Fibroblast of gingiva (primary cell): ENCODE measurements around the gene STT3B.

Source experiments
- DNase-seq: peaks from one replicate; pipeline ENCODE4 v3.0.0-alpha.2; 2011; ENCODE audit warnings: low read depth

The STT3B gene

DNA sequence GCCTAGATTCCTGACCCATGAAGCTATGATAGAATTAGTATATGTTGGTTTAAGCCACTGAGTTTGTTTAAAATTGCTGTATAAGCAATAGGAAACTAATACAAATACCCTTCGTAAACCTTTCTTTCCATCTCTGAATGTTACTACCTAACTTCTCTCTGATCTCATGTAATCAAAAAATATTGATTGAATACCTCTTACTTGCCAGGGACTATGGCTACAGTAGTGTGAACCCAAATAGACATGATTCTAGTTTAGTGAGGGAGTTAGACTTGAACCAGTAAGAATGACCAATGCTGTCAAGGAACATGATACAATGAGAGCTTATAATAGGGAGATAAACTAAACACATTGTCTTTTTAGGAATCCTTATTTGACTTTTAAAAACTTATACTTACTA, 19.4 kb downstream of the STT3B start:
- DNase-seq: no peak

DNA sequence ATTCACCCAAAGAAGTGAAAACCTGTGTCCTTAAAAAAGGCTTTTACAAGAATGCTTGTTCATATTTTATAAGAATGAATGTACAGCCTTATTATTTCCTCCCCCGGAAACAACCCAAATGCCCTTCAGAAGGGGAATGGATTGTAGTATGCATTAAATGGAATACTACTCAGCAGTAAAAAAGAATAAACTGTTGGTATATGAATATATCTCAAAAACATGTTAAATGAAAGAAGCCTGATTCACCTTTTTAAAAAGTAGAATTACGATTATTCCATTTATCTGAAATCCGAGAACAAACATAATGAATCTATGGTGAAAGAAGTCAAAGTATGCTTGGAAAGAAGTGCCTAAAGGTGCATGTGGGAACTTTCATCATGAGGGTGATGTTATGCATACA, 20.5 kb downstream of the STT3B start:
- DNase-seq: no peak

DNA sequence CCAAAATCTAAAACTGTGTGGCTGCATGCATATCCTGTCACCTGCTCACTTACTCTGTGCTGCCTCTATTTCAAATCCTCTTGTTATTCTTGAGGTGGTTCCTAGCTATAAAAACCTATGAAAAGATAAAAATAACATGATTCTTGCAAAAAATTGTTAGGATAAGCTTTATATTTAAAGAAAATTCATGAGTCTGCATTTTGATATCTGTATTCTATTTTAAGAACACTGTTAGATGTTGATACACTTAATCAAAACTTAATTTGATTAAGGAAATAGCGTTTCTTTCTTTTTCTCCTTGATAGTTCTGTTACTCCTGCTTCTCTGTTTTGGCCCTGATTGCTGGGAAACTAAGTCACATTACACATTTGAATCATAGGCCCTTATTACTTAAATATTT, 22.5 kb downstream of the STT3B start:
- DNase-seq: no peak

DNA sequence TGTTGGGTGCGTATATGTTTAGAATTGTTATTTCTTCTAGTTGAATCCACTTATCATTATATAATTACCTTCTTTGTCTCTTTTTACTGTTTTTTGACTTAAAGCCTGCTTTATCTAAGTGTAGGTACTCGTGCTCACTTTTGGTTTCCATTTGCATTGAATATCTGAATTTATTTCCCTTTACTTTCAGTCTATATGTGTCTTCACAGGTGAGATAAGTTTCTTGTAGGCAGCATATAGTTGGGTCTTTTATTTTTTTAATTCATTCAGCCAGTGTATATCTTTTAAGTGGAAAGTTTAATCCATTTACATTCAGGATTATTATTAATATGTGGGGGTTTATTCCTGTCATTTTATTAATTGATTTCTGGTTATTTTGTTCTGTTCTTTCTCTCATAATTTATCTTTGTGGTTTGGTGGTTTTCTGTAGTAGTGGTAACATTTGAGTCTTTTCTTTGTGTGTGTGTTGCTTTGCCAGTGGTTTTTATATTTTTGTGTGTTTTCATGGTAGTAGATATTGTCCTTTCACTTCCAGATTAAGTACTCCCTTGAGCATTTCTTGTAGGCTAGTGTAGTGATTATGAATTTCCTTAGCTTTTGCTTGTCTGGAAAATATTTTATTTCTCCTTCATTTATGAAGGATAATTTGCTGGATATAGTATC, 27.3 kb downstream of the STT3B start:
- DNase-seq: no peak

DNA sequence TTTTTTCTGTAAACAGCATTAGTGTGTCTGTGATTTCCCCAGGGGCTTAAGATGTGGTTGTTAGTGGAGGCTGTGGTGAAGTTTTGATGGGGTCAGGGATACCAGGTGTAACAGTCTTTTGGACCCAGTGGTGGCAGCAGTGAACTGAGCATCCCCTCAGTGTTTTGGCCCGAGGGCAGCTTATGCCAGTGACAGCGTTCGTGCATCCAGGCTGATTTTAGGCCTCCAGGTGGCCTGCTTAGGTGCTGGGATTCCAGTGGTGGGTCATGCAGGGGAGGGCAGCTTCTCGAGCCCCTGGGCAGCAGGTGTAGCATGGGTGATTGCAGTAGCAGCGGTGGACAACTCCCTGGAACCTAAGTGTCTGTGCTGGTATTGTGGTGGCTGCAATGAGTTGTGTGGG, 29.2 kb downstream of the STT3B start:
- DNase-seq: no peak

DNA sequence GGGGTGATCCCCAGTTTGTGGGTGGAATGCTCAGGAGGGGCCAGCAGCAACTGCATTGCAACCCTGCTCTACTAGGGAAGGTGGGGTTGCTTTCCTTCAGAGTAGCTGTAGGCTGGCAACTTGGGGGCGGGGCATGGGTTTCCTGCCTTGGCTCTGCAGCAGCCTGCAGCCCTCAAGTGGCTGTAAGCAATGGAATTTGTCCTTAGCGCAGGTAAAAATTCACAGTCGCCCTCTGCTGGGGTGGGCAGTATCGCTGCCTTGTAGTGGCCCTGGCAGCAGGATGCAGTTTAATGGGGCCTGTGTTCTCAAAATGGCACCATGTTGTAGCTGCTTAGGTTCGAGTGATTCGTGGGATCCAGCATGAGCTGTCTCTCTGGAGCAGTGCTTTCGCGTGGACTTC, 29.8 kb downstream of the STT3B start:
- no peak for DNase-seq

DNA sequence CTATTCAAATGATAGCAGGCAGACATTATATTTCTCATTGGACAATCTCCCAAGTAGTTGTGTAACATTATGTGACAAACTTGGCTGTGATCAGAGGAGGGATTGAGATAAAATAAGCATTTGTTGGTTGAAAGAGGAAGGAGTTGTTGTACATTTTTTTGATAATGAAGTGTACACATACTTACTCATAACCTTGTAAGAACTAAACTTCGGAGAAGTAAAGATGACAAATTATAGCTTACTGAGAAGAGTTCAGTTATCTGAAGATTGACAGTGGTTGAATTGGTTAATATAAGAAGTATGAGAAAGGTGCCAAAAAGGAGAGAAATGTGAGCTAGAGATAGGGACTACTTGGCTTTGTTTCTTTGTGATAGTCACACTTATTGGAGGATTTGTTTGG, 32.6 kb downstream of the STT3B start:
- DNase-seq: no peak

DNA sequence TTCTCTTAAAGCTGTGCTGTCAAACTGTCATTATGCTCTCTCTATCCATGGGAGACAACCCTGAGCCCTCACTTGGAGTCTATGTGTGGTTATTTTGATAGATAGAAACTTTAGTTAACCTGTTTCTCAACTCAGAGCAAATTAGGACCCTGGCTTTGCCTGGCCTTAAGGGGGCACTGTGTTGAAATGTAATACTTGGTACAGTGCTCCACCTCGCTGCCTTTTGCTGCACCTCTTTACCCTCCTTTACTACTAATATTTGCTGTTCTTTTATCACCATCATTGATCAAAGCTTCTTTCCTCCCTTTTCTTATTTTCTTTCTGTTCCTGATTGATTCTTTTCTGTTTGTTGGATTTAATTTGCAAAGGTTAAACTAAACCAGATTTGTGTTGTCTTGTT, 34.3 kb downstream of the STT3B start:
- no peak for DNase-seq

DNA sequence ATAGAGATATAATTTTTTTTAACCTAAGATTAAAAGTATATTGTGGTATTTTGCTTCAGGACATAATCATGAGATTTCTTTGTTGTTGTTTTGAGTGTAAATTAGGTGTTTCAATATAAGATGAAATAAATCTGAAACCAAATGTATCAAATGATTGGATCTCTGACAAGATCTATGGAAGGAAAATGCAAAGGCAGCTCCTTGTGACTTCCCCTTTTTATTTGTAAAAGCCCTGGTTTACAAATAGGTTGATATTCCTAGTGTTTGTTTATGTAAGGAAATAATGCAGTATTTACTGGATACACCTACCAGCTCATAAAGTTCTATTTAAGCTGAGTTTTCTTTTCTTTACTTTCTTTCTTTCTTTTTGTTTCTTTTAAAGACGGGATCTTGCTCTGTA, 35.9 kb downstream of the STT3B start:
- no peak for DNase-seq

DNA sequence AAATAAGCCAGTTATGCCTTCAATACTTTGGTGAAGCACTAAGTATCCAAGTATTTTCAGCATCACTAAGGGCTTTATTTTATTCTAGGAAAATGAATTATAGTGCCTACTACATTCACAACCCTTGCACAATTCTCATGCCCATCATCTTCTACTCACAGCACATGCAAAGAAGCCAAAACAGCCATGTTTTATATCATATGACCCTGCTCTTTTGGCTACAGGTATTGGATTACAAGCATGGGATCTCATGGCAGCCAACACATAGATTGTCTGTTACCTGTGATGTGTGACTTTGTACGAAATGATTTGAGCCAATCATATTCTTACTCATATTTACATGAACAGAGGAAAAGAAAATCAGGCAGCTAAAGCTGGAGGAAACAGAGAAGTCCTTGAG, 38.6 kb downstream of the STT3B start:
- DNase-seq: no peak

DNA sequence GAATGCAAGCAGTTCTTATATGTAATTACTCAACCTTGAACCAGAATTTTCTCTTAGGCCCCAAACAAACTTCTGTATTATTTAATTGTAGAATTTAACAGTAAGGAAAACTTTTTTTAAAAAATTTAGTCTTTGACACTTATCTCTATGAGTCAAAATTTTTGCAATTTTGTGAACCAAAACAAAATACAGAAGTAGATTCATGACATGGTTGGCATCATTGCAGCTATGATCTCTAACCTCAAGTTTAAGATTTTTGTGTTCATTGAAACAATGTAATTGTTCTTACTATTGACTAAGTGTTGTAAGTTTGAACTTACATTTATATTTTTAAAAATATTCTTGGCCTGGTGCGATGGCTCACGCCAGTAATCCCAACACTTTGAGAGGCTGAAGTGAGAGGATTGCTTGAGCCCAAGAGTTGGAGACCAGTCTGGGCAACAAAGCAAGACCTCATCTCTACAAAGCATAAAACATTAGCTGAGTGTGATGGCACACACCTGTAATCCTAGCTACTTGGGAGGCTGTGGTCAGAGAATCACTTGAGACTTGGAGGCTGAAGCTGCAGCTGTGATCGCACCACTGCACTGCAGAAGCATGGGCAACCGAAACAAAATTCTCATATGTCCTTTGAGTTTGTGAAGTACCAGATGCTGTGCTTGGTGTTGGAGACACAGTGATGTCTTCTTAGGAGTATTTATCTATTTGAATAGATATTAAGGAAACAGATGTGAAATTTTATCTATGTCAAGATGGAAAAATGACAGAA, 39.7 kb downstream of the STT3B start:
- no peak for DNase-seq

DNA sequence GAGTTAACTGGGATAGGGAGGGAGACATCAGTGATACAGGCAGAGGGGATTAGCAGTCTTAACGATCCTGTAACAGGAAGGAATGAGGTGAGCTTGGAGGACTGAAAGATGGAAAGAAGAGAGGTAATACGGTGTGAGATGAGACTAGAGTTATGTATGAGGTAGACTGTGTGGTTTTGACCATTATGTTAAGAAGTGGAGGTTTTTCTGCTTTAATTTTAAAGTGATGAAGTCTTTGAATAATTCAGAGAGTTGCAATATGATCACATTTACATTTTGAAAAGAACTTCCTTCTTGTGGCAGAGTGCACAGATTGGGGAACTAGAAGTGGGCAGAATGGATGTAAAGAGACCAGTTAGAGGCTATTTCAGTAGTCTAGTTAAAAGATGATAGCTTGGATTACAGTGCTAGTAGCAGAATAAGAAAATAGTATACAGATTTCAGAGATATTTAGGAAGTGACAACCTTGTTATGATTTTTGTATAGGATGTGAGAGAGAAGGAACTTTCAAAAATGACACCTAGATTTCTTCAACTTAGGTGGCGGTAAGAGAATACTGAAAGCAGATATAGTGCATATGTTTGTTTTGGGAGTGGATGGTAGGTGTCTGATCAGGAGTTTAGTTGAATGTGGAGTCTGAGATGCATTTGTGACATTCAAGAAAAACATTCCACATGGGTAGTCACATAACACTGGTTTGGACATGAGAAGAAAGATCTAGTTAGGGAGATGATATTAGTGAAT, 40.5 kb downstream of the STT3B start:
- DNase-seq: no peak

DNA sequence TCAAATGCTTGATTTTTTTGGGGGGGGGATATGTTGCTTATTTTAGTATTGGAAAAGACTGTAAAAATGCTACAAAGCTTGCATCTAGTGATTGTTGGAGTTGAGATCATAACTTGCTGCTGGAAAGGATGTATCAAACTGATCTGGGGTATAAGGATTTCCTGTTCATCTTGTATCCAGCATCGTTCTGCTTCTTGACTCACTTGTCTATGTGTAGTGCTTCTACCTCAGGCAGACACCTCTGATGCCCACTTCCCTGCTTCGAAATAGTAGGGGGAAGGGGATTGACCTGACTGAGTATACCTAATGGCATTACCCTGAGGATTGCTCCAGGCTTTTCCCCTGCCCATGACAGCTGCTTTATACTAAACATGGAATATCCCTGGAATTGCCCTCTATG, 42.7 kb downstream of the STT3B start:
- no peak for DNase-seq

DNA sequence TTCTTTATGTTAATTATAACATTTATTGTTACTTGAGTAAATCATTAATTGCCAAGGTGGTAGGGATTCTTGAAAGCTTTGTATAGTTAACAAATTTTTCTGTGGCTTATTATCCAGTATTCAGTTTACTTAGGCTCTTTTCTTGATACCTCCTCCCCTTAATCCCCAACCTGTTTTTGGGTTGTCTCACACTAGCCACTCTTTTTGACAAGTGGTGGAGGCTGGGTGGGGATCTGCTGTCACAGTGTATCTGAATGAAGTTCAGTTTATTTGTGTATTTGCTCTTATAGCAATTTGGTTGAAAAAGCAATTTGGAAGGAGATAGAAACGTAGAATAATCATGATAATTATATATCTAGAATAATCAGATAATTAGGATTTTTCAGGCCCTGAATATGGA, 43.8 kb downstream of the STT3B start:
- DNase-seq: no peak

DNA sequence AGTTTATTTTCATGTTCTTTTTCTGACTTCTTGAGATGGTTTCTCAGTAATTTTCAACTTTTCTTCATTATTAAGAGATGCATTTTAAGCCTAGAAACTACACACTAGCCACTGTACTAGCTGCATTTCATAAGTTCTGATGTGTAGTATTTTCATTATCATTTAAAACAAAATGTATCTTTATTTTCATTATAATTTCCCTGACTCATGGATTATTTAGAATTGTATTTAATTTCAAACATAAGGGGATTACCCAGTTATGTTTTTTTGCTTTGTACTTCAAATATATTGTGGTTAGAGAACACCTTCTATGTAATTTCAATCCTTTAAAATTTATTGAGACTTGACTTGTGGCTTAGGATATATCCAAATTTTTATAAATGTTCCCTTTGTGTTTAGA, 44.5 kb downstream of the STT3B start:
- no peak for DNase-seq

DNA sequence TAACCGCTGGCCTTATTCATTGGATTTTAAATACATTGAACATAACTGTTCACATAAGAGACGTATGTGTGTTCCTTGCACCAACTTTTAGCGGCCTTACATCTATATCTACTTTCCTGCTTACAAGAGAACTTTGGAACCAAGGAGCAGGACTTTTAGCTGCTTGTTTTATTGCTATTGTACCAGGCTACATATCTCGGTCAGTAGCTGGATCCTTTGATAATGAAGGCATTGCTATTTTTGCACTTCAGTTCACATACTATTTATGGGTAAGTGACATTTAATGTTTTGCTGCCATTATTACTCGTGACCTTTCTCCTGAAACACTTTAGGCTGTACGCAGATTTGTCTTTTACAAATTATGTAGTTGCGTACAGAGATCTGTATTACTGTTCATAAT, 47.1 kb downstream of the STT3B start:
- no peak for DNase-seq

DNA sequence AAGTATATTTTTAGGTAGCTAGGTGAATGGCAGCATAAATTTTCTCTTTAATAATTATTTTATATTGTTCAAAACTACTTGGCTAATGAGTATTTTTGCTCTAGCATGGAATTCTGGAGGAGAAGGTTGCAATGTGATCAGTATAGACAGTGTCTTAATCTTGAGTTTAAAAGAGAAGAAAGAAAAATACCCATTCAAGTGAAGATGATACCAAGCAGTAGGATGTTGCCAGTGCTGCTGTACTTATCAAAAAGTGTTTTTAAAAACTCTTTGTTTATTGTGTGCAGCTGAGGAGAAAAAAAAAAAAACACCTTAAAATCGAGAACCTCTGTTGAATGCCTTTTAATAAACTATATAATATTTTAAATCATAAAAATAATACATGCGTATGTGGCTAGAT, 47.9 kb downstream of the STT3B start:
- no peak for DNase-seq

DNA sequence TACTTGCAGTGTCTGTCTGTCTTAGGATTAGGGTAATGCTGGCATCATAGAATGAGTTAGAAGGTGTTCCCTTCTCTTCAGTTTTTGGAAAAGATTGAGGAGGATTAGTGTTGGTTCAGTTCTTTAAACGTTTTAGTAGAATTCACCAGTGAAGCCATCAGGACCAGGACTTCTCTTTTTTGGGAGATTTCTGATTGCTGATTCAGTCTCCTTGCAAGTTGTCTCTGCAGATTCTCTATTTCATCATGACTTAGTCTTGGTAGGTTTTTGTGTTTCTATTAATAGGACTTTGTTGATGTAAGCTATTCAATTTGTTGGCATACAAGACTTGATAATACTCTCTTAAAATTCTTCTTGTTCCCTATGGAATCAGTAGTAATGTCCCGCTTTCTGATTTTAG, 48.9 kb downstream of the STT3B start:
- DNase-seq: peak; percentile 27

DNA sequence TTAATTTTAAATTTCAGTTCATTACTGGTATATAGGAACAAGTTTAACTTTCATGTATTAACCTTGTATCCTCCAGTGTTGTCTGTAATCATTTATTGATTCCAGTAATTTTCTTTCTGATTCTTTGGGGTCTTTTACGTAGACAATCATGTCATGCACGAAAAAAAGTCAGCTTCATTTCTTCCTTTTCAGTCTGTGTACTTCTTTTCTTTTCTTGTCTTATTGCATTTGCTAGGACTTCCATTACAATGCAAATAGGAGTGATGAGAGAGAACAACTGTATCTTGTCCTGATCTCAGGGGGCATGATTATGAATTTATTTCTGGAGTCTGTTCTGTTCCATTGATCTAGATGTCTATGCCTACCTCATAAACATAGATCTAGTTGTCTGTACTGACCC, 56.5 kb downstream of the STT3B start:
- no peak for DNase-seq

DNA sequence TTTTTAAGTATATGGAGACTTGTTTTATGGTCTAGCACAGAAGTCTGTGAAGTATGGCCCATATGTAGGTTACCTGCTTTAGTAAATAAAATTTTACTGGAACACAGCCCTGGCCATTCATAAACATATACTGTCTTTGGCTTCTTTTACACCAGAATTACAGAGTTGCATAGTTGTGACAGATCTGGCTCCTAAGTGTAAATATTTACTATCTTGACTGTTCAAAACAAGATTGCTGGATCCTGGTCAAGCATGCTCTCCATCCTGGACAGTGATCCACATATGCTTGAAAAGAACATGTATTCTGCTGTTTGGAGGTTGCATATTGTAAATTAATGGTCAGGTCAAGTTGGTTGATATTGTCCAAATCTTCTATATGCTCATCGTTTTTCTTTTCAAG, 57.9 kb downstream of the STT3B start:
- no peak for DNase-seq

DNA sequence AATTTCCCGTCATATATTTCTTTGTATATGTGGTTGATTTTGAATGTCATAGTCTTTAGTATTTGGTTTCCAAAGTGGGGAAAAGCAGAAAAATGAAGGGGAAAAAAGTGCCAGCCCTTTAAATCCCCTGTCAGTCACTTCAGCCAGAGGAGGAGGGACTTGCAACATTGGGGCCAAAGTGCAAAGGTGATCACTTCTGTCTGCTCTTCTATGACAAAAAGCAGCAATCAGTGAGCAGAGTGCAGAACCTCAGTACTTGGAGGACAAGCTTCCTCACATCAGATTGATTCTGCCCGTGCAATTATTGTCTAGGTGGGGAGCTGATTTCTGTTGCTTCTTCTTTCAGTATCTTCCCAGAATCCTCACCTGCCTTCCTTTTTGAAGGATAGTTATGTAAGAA, 60.0 kb downstream of the STT3B start:
- no peak for DNase-seq

DNA sequence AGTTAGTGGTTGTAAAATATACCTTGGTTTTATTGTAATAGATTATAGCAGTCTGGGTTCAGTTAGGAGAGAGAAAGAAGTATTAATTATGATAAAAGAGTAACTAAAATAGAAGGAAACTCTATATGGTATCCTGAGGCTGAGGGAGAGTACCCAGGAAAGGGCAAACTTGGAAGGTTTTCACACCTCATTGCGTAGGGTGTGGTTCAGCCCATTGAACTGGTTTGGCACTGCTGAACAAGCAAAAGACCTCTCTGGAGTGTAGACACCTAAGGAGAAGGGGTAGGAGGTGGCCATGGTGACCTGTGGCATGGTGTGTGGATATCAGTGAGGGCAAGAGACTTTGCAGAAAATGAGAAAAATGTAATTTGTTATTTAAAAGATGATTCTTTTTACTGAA, 63.5 kb downstream of the STT3B start:
- no peak for DNase-seq

DNA sequence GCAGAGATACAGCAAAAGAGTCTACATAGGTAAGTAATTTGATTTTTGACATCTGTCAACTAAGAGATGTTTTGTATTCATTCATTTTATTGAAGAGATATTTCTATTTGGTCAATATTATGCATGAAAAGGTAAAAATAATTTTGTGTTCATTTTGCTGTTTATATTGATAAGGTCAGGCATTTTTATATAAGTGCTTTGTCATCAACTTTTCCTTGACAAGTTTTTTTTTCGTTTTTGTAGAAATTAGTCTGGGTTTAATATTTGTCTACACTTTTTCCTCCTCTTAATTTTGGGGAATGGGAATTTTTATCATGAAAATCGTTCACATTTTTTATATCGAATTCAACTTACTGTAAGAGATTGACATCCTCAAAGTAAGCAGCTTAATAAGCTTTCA, 67.7 kb downstream of the STT3B start:
- no peak for DNase-seq
